Measurements from ENCODE around the gene PTPRN2.

PTPRN2 gene

DNA sequence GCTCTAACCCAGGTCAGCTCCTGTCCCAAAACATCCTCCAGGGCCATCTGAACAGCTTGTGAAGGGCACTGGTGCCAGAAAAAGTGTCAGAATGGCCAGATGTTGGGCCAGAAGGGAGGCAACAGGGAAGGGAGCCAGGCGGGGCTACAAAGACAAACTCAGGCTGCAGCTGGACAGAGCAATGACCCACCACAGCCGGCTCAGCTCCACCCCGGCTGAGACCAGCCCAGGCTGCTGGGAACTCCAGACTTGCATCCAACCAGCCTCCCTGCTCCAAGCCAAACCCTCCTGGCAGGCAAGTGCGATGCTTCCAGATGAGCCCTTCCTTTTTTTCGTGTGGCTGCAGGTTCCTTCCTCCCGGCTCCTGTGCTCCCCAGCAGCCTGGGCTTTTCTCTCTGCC is 466.9 kb downstream of the PTPRN2 start:
- no peak for DNase-seq

DNA sequence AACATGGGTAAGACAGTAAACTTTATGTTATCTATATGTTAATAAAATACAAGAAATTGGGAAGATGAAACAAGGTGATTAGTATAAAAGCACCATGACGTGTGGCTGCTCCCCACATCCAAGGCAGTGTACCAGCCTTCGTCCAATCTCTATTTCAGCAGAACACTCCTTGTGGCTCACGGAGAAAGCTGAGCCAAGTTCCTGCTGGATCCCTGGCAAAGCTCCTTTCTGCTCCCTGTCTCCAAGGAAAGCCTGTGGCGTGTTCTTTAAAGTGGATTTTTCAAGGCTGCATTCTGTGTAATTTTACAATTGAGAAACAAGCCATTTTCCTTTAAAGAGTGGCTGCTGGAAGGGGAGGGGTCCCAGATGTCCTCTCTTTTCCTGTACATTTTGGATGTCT is 467.3 kb downstream of the PTPRN2 start:
- no peak for DNase-seq

DNA sequence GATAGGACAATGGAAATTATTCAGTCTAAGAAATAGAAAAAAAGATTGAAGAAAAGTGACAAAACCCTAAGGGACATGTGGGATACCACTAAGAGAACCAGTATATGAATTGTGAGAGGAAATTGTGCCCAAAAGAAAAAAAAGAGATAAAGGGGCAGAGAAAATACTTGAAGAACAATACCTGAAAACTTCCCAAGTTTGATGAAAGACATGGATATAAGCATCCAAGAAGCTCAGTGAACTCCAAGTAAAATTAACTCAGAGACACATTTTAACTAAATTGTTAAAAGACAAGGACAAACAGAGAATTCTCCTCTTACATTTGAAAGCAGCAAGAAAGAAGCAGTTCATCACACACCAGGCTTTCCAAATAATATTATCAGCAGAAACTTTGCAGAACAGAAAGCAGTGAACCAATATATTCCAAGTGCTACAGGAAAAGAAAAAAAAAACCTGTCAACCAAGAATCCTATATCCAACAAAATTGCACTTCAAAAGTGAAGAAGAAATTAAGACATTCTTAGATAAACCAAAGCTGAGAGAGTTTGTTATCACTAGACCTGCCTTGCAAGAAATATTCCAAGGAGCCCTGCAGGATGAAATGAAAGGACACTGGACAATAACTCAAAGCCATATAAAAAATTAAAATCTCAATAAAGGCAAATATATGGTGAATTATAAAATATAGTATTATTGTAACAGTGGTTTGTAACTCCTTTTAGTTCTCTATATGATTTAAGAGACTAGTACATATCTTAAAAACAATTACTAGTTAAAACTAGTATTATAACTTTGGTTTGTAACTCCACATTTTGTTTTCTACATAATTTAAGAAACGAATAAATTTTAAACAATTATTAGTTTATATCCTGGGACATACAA is 470.0 kb downstream of the PTPRN2 start:
- DNase-seq = no peak

- DNase-seq = no peak
Observed at GRCh38 chr7:158116235-158116634, 471.4 kb downstream of the PTPRN2 start.

- DNase-seq = no peak
Observed at GRCh38 chr7:158114056-158114850, 473.4 kb downstream of the PTPRN2 start.

DNA sequence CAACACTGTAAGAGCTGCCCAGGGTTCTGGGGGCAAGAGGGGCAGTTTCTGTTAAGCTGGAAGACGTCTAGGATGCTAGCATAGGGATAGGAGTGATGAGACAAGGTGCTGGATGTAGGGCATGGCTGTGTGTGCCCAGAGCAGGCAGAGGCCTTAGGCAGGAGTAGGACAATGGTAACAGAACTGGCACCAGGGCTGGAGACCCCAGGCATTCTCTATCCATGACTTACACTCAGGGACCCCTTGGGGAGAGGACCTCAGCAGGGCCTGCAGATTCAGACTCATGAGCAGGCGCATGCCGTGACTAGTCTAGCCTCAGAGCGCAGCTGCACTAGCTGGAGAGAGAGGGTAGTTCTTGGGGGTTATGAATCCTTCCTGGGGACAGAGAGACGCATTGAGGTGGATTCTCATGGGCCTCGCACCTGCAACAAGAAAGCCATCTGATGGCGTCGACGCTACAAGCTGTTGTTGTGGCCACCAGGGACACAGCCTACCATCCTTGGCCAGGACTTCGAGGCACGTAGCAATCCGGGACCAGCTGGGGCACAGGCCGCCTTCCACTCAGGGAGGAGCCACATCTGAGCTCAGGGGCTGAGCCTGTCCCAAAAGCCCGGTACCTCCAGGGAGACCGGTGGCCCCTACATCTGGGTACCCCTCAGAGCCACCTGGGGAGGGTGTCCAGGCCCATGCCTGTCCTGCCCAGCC is 474.1 kb downstream of the PTPRN2 start:
- DNase-seq = no peak

DNA sequence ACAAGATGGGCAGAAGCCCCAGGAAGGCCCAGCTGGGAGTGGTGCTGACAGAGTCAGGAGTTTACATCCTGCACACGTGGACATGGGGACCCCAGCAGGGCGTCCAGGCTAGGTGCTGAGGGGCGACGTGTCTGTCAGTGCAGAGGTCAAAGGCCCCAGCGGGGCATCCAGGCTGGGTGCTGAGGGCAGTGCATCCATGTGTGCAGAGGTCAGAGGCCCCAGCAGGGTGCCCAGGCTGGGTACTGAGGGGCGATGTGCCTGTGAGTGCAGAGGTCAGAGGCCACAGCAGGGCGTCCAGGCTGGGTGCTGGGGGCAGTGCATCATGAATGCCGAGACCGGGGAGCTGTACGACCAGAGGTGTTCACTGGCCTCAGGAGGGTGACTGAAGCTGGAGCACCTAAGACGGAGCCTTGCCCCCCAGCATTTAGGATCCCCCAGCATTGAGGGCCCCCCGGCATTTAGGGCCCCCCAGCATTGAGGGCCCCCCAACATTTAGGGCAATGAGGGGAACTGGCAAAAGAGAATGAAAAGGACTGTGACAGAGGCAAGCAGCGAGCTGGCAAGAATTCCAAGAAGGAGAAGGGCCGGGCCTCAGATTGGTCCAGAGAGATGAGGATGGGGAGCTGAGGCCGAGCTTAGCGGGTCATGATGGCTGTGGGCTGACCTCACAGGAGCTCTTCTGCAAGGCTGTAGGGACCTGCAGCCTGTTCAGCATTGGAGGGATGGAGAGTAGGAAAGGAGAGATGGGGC is 474.9 kb downstream of the PTPRN2 start:
- DNase-seq = no peak

GRCh38 chr7:158111906-158112570 is 475.6 kb downstream of the PTPRN2 start:
- no peak for DNase-seq

- DNase-seq = no peak
Observed at GRCh38 chr7:158111049-158111751, 476.4 kb downstream of the PTPRN2 start.

- no peak for DNase-seq
Observed at GRCh38 chr7:158110661-158111048, 477.0 kb downstream of the PTPRN2 start.

DNA sequence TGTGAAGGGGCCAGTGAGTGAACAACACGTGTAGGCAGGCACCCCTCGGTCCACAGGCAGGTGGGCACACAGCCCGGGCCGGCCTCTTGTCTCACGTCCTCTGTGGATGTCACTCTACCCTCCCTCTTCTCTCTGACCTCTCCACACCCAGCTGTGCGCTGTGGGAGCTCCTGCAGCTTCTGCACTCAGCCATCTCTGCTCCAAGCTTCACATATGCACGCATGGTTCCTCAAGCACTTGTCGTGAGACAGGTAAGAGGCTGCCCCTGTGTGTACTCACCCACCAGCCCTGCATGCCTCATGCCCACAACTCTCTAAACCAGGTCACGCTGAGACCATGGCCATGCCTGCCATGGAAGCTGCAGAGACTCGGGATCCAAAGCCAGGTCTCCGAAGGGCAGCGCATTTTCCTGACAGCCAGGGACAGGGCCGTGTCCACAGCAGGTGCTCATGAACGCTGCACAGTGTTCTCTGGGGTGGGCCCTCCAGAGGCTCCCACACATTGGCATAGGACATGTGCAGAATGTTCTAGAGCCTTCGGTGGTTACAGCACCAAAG is 477.5 kb downstream of the PTPRN2 start:
- no peak for DNase-seq

- DNase-seq = no peak
Observed at GRCh38 chr7:158109364-158110033, 478.1 kb downstream of the PTPRN2 start.

DNA sequence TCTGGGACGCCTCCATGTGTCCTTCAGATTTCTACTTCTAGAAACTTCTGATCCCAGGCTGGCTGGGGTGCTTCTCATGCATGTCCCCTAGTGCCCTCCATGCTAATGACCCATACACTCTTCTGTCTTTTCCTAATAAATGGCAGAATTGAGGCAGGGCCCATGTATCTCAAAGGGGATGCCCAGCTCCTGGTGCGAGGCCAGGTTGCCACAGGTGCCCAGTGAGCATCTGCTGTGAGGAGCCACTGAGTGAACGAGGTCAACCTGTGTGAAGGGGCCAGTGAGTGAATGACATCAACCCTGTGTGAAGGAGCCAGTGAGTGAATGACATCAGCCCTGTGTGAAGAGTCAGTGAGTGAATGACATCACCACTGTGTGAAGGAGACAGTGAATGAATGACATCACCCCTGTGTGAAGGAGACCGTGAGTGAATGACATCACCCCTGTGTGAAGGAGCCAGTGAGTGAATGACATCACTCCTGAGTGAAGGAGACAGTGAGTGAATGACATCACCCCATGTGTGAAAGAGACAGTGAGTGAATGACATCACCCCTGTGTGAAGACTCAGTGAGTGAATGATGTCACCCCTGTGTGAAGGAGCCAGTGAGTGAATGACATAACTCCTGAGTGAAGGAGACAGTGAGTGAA is 478.9 kb downstream of the PTPRN2 start:
- no peak for DNase-seq

DNA sequence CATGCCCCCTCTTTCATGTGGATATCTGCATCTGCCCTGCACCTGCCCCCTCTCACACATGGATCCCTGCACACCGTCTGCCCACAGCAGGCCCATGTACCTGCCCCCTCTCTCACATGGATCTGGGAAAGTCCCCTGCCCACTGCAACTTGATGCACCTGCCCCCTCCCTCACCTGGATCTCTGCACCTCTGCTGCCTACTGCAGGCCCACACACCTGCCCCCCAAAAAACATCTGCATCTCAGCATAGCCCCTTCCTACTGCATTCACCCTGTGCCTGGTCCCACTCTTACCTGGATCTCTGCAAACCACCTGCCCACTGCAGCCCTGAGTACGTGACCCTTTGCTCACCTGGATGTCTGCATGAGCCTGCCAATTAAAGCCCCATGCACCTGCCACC is 479.8 kb downstream of the PTPRN2 start:
- DNase-seq = no peak

DNA sequence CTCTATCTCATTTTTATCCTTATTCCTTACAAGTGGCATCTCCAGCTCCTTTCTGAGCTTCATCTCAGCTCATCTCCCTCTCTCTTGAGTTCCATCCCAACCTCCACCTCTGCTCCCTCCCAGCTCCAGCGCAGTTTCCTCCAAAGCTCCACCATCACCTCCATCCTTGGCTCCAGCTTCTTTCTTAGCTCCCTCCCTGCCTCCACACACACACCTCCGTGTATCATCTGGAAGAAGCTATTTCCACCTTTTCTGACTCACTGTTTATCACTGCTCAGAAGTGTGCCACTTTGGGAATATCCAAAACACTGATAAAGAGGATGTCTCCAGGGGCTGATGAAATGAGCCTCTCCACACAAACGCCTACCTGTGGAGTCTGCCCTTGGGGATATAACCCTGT is 481.4 kb downstream of the PTPRN2 start:
- DNase-seq = no peak

GRCh38 chr7:158103378-158103777 is 484.2 kb downstream of the PTPRN2 start:
- no peak for DNase-seq

DNA sequence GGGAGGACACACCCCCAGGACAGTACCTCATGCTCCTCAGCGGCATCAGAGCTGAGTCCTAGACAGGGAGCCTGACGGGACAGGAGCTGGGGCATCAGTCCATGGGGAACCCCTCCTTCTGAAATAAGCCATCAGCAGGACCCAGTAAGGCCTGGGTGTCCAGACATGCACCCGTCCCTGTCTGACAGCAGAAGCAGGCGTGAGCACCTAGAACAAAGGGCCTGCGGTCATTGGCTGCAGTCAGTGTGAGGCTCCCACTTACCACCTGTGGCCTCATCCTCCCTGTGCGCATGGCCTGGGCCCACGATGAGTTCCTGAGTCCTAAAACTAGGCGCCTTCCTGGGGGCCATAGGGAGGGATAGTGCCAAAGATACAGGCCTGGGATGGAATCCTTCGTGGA is 484.7 kb downstream of the PTPRN2 start:
- DNase-seq = no peak

DNA sequence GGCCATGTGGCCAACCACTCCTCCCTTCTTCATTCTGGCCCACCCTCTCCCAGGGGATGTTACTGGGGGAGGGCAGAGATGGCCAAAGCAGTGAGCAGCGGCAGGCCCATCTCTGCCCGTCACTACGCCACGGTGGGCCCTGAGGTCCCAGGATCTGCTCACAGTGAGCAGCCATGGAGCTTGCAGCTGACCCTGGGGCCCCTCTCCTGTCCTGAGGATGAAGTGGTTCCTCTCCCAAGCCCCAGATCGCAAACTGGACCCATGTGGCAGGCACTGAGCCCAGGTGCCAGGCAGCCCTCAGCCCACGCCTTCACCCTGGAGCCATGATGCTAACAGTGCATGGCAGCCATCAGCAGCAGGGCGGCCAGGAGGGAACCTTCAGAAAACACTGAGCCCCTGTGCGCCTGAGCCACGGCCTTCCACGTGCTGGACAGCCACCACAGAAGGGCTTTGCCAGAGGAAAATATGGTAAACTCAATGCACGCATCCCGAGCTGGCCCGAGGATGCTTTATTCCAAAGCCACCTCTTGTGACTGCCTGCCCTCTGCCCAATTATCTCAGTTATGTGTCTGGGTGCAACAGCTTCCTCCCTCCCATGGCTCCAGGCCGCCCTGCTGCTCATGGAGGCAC is 485.7 kb downstream of the PTPRN2 start:
- no peak for DNase-seq
